IPS DF 4.7 (cell line): ENCODE data around the gene MSX1.

Source experiments
- DNase-seq: peaks from one replicate; pipeline ENCODE4 v3.0.0-alpha.2; 2013; ENCODE audit warnings: low spot score; ENCODE audit errors: extremely low read depth

The MSX1 gene

DNA sequence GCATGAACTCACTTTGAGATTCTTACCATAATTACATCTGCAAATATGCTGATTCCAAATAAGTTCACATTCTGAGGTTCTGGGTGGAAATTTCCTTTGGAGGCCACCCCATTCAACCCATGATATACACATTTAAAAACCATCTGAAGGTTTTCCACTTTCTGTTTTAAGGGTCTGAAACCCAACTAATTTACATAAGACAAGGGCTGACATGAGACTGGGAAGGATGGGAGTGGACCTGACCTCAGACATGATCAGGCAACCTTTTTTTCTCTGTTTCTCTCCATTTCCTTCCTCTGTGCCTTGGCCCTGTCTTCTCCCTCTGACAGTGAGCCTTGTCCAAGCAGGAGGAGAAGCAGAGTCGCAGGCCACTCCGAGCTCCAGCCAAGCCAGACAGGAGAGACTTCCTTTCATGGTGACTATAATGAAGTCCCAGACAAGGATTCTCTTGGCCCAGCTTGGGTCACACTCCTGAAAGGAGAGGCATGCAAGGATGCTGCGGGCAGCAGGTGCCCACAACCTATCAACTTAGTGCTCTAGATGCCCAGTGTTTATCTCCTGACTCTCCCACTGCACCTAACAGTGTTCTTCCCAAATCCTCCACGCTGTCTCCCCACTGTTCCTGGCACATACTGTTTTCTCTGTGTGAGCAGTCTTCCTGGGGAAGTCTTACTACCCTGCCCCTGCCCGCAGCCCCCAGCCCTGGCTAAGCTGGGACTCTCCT is 39.9 kb downstream of the MSX1 start:
- no peak for DNase-seq

- DNase-seq, result no peak
Measured at GRCh38 chr4:4901877-4902276, 42.4 kb downstream of the MSX1 start.

- DNase-seq, result no peak
Measured at GRCh38 chr4:4912155-4912554, 52.7 kb downstream of the MSX1 start.

DNA sequence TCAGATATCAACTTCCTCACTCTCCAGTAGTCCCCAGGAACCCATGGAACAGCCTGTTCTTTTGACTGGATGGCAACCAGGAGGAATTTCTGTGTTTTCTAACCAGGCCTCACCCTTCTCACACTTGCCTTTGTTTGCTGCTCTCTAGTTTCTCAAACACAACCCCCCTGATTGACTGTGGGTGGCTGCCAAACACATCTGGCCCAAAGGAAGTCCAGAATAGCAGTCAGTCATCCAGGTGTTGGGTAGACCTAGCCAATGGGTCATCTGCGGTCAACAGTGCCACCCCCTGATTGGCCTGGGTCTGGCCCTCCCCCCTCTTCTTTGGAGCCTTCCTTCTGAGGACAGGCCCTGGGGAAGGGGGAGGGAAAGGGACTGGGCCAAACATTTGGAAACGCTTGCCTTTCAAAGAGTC is 53.7 kb downstream of the MSX1 start:
- no peak for DNase-seq
